Ectodermal cell (in vitro differentiated cells): ENCODE data around the gene RHOH.
"Not testable (repeated sequence)": the region's sequence is repeated elsewhere in the genome, so short reads cannot be mapped to it uniquely, and the experiment has no call there.

Source experiments
- H3K27ac ChIP-seq: 2 replicates; pipeline ENCODE4 v1.7.0; 2013; ENCODE audit warnings: mild to moderate bottlenecking, low read depth, low read length; ENCODE audit not compliant: insufficient read depth, poor library complexity, severe bottlenecking
- H3K27me3 ChIP-seq: 2 replicates; pipeline ENCODE4 v1.7.0; 2013; ENCODE audit warnings: mild to moderate bottlenecking, low read length; ENCODE audit not compliant: insufficient read depth, control insufficient read depth, poor library complexity, severe bottlenecking
- H3K36me3 ChIP-seq: one replicate; pipeline ENCODE4 v1.7.0; 2013; ENCODE audit warnings: low read length; ENCODE audit not compliant: control insufficient read depth, insufficient read depth
- H3K4me1 ChIP-seq: one replicate; pipeline ENCODE4 v1.7.0; 2013; ENCODE audit warnings: low read length; ENCODE audit not compliant: control insufficient read depth, insufficient read depth
- H3K4me3 ChIP-seq: 2 replicates; pipeline ENCODE4 v1.7.0; 2013; ENCODE audit warnings: low read depth, low read length, control low read depth; ENCODE audit not compliant: insufficient read depth
- H3K9me3 ChIP-seq: 2 replicates; pipeline ENCODE4 v1.7.0; 2013; ENCODE audit warnings: mild to moderate bottlenecking, low read length, moderate library complexity; ENCODE audit not compliant: control insufficient read depth
- WGBS, 2 experiments: methylation state at CpG; one replicate each; pipeline ENCODE4 v1.1.7; 2013; ENCODE audit warnings: missing lambda C conversion rate in 2 of 2; 5-methylcytosine and 5-hydroxymethylcytosine counted together

Gene RHOH

GRCh38 chr4:40292313-40292759 lies 95.5 kb downstream of the RHOH start:
- no peaks in the 10 kb centered on the region for H3K36me3 ChIP-seq
- no peaks in the 10 kb centered on the region for H3K27me3 ChIP-seq
- H3K9me3 ChIP-seq = no peaks in the 10 kb centered on the region
- WGBS, 2 experiments = 89 to 93% methylated on average over 2 of the region's 2 CpGs
- no peaks in the 10 kb centered on the region for H3K4me1 ChIP-seq
- H3K4me3 ChIP-seq = no peak overlapping the region
- H3K27ac ChIP-seq = no peak overlapping the region

- Histone ChIP-seq H3K27me3 (no peaks in the 10 kb centered on the region), H3K4me1 (no peaks in the 10 kb centered on the region), H3K36me3 (no peaks in the 10 kb centered on the region), H3K4me3 (no peak overlapping the region), H3K27ac (no peak overlapping the region), H3K9me3 (no peaks in the 10 kb centered on the region)
- WGBS, 2 experiments = 90 to 91% methylated on average over 1 of the region's 1 CpG
These were observed 97.5 kb downstream of the RHOH start for GRCh38 chr4:40294339-40294738.

GRCh38 chr4:40295030-40295429 lies 98.2 kb downstream of the RHOH start:
- H3K36me3 ChIP-seq, H3K4me3 ChIP-seq, H3K27me3 ChIP-seq, H3K9me3 ChIP-seq, H3K27ac ChIP-seq, H3K4me1 ChIP-seq: not testable (repeated sequence)

- Histone ChIP-seq H3K27me3 (no peaks in the 10 kb centered on the region), H3K36me3 (no peaks in the 10 kb centered on the region), H3K4me3 (no peak overlapping the region), H3K27ac (no peak overlapping the region), H3K9me3 (no peaks in the 10 kb centered on the region), H3K4me1 (no peaks in the 10 kb centered on the region)
- 94 to 95% methylated on average over 4 of the region's 4 CpGs for WGBS, 2 experiments
These were observed 98.7 kb downstream of the RHOH start for GRCh38 chr4:40295572-40295971.
